ENCODE measurements around the gene CEP76.

Gene CEP76

GRCh38 chr18:12701161-12701560, 1.4 kb downstream of the CEP76 start:
- H3K4me2 ChIP-seq (ENCODE audit: low read length) = peak overlapping the region; percentile 83
- no peaks in the 10 kb centered on the region for H3K27me3 ChIP-seq (ENCODE audit: control insufficient read depth, insufficient read depth, low read length)
- H3K9ac ChIP-seq (ENCODE audit: low read depth, low read length) = no peak overlapping the region
- H3K4me3 ChIP-seq (ENCODE audit: low read length) = peak overlapping the region; percentile 97
- no peaks in the 10 kb centered on the region for H3K9me3 ChIP-seq (replicated peaks; ENCODE audit: low read length)
- peaks cover 17% of the 10 kb centered on the region for H3K4me1 ChIP-seq (ENCODE audit: control insufficient read depth, insufficient read depth, low read length)
- H3K36me3 ChIP-seq (ENCODE audit: insufficient read depth, low read length) = no peaks in the 10 kb centered on the region

GRCh38 chr18:12699747-12700146, 2.8 kb downstream of the CEP76 start:
- Histone ChIP-seq H3K9me3 (replicated peaks; ENCODE audit: low read length) (no peaks in the 10 kb centered on the region), H3K4me2 (ENCODE audit: low read length) (no peak overlapping the region), H3K4me1 (ENCODE audit: control insufficient read depth, insufficient read depth, low read length) (peaks cover 16% of the 10 kb centered on the region), H3K9ac (ENCODE audit: low read depth, low read length) (no peak overlapping the region), H3K27me3 (ENCODE audit: control insufficient read depth, insufficient read depth, low read length) (no peaks in the 10 kb centered on the region), H3K4me3 (ENCODE audit: low read length) (no peak overlapping the region), H3K36me3 (ENCODE audit: insufficient read depth, low read length) (no peaks in the 10 kb centered on the region)

- H3K27me3 ChIP-seq (ENCODE audit: control insufficient read depth, insufficient read depth, low read length) = no peaks in the 10 kb centered on the region
- H3K4me1 ChIP-seq (ENCODE audit: control insufficient read depth, insufficient read depth, low read length) = no peaks in the 10 kb centered on the region
- H3K9me3 ChIP-seq (replicated peaks; ENCODE audit: low read length) = no peaks in the 10 kb centered on the region
- no peak overlapping the region for H3K9ac ChIP-seq (ENCODE audit: low read depth, low read length)
- no peaks in the 10 kb centered on the region for H3K36me3 ChIP-seq (ENCODE audit: insufficient read depth, low read length)
- no peak overlapping the region for H3K4me2 ChIP-seq (ENCODE audit: low read length)
- no peak overlapping the region for H3K4me3 ChIP-seq (ENCODE audit: low read length)
These were observed 8.5 kb downstream of the CEP76 start for GRCh38 chr18:12694032-12694431.

- no peak overlapping the region for H3K9ac ChIP-seq (ENCODE audit: low read depth, low read length)
- no peaks in the 10 kb centered on the region for H3K27me3 ChIP-seq (ENCODE audit: control insufficient read depth, insufficient read depth, low read length)
- no peaks in the 10 kb centered on the region for H3K36me3 ChIP-seq (ENCODE audit: insufficient read depth, low read length)
- H3K4me2 ChIP-seq (ENCODE audit: low read length) = no peak overlapping the region
- no peaks in the 10 kb centered on the region for H3K9me3 ChIP-seq (replicated peaks; ENCODE audit: low read length)
- no peak overlapping the region for H3K4me3 ChIP-seq (ENCODE audit: low read length)
- H3K4me1 ChIP-seq (ENCODE audit: control insufficient read depth, insufficient read depth, low read length) = no peaks in the 10 kb centered on the region
These were observed 10.3 kb downstream of the CEP76 start for GRCh38 chr18:12692206-12692605.

- no peak overlapping the region for H3K9ac ChIP-seq (ENCODE audit: low read depth, low read length)
- no peak overlapping the region for H3K4me2 ChIP-seq (ENCODE audit: low read length)
- no peaks in the 10 kb centered on the region for H3K9me3 ChIP-seq (replicated peaks; ENCODE audit: low read length)
- no peak overlapping the region for H3K4me3 ChIP-seq (ENCODE audit: low read length)
- H3K36me3 ChIP-seq (ENCODE audit: insufficient read depth, low read length) = no peaks in the 10 kb centered on the region
- no peaks in the 10 kb centered on the region for H3K4me1 ChIP-seq (ENCODE audit: control insufficient read depth, insufficient read depth, low read length)
- no peaks in the 10 kb centered on the region for H3K27me3 ChIP-seq (ENCODE audit: control insufficient read depth, insufficient read depth, low read length)
These were observed 13.2 kb downstream of the CEP76 start for GRCh38 chr18:12689256-12689850.

GRCh38 chr18:12686100-12686499, 16.4 kb downstream of the CEP76 start:
- H3K36me3 ChIP-seq (ENCODE audit: insufficient read depth, low read length) = no peaks in the 10 kb centered on the region
- H3K4me1 ChIP-seq (ENCODE audit: control insufficient read depth, insufficient read depth, low read length) = no peaks in the 10 kb centered on the region
- H3K27me3 ChIP-seq (ENCODE audit: control insufficient read depth, insufficient read depth, low read length) = no peaks in the 10 kb centered on the region
- H3K4me2 ChIP-seq (ENCODE audit: low read length) = no peak overlapping the region
- H3K4me3 ChIP-seq (ENCODE audit: low read length) = no peak overlapping the region
- H3K9me3 ChIP-seq (replicated peaks; ENCODE audit: low read length) = no peaks in the 10 kb centered on the region
- H3K9ac ChIP-seq (ENCODE audit: low read depth, low read length) = no peak overlapping the region

- Histone ChIP-seq H3K9ac (ENCODE audit: low read depth, low read length) (peak overlapping the region; percentile 65), H3K4me2 (ENCODE audit: low read length) (peak overlapping the region; percentile 67), H3K27me3 (ENCODE audit: control insufficient read depth, insufficient read depth, low read length) (no peaks in the 10 kb centered on the region), H3K9me3 (replicated peaks; ENCODE audit: low read length) (no peaks in the 10 kb centered on the region), H3K36me3 (ENCODE audit: insufficient read depth, low read length) (peaks cover 8% of the 10 kb centered on the region), H3K4me1 (ENCODE audit: control insufficient read depth, insufficient read depth, low read length) (peaks cover 7% of the 10 kb centered on the region), H3K4me3 (ENCODE audit: low read length) (peak overlapping the region; percentile 46)
These were observed 23.2 kb downstream of the CEP76 start for GRCh38 chr18:12679183-12679786.

GRCh38 chr18:12668041-12668440, 34.5 kb downstream of the CEP76 start:
- H3K4me3 ChIP-seq (ENCODE audit: low read length) = no peak overlapping the region
- H3K36me3 ChIP-seq (ENCODE audit: insufficient read depth, low read length) = no peaks in the 10 kb centered on the region
- no peaks in the 10 kb centered on the region for H3K9me3 ChIP-seq (replicated peaks; ENCODE audit: low read length)
- no peaks in the 10 kb centered on the region for H3K27me3 ChIP-seq (ENCODE audit: control insufficient read depth, insufficient read depth, low read length)
- H3K9ac ChIP-seq (ENCODE audit: low read depth, low read length) = no peak overlapping the region
- no peak overlapping the region for H3K4me2 ChIP-seq (ENCODE audit: low read length)
- peaks cover 4% of the 10 kb centered on the region for H3K4me1 ChIP-seq (ENCODE audit: control insufficient read depth, insufficient read depth, low read length)

- Histone ChIP-seq H3K27me3 (ENCODE audit: control insufficient read depth, insufficient read depth, low read length) (no peaks in the 10 kb centered on the region), H3K4me3 (ENCODE audit: low read length) (no peak overlapping the region), H3K4me1 (ENCODE audit: control insufficient read depth, insufficient read depth, low read length) (peaks cover 10% of the 10 kb centered on the region), H3K4me2 (ENCODE audit: low read length) (no peak overlapping the region), H3K36me3 (ENCODE audit: insufficient read depth, low read length) (no peaks in the 10 kb centered on the region), H3K9me3 (replicated peaks; ENCODE audit: low read length) (no peaks in the 10 kb centered on the region), H3K9ac (ENCODE audit: low read depth, low read length) (no peak overlapping the region)
These were observed 42.5 kb downstream of the CEP76 start for GRCh38 chr18:12659904-12660605.

GRCh38 chr18:12658426-12659138, 43.9 kb downstream of the CEP76 start:
- Histone ChIP-seq H3K36me3 (ENCODE audit: insufficient read depth, low read length) (no peaks in the 10 kb centered on the region), H3K9me3 (replicated peaks; ENCODE audit: low read length) (no peaks in the 10 kb centered on the region), H3K4me1 (ENCODE audit: control insufficient read depth, insufficient read depth, low read length) (peaks cover 13% of the 10 kb centered on the region), H3K4me2 (ENCODE audit: low read length) (peak overlapping the region; percentile 79), H3K27me3 (ENCODE audit: control insufficient read depth, insufficient read depth, low read length) (no peaks in the 10 kb centered on the region), H3K4me3 (ENCODE audit: low read length) (peak overlapping the region; percentile 87), H3K9ac (ENCODE audit: low read depth, low read length) (peak overlapping the region; percentile 89)

GRCh38 chr18:12657684-12658425, 44.7 kb downstream of the CEP76 start, which contains the start of gene SPIRE1:
Gene SPIRE1 (minus strand): TSS chr18:12658107. CDS start chr18:12657866, 241 bp downstream.
- no peaks in the 10 kb centered on the region for H3K27me3 ChIP-seq (ENCODE audit: control insufficient read depth, insufficient read depth, low read length)
- peak within 1 kb of the TSS; percentile 87 for H3K4me3 ChIP-seq (ENCODE audit: low read length)

More at GRCh38 chr18:12657684-12658425, 44.7 kb downstream of the CEP76 start, which contains the start of gene SPIRE1:
- no peaks in the 10 kb centered on the region for H3K9me3 ChIP-seq (replicated peaks; ENCODE audit: low read length)
- H3K4me1 ChIP-seq (ENCODE audit: control insufficient read depth, insufficient read depth, low read length) = peaks cover 21% of the 10 kb centered on the region
- no peaks in the 10 kb centered on the region for H3K36me3 ChIP-seq (ENCODE audit: insufficient read depth, low read length)
- peak within 1 kb of the TSS; percentile 89 for H3K9ac ChIP-seq (ENCODE audit: low read depth, low read length)
- H3K4me2 ChIP-seq (ENCODE audit: low read length) = peak within 1 kb of the TSS; percentile 79
